Measurements from ENCODE around the gene PLXNB2. TPM values are rescaled to one million over a fixed set of nuclear protein-coding genes. Genes with fewer than 3 reads are reported as not detected.

PLXNB2 gene
- total RNA-seq, 1 experiment from 2014 or later, result 227 TPM

- Histone ChIP-seq H3K4me3 (ENCODE audit: low read depth in 2 of 2, low read length in 2 of 2) (no peak overlapping the region), H3K27me3 (ENCODE audit: control insufficient read depth, insufficient read depth, low read length) (no peaks in the 10 kb centered on the region), H3K4me1 (ENCODE audit: control insufficient read depth, insufficient read depth, low read length) (peaks cover 6% of the 10 kb centered on the region), H3K36me3 (ENCODE audit: control insufficient read depth, insufficient read depth, low read length) (0 out of 2 replicates have a peak, but pooled peaks cover 2% of the 10 kb centered on the region), H3K9me3 (ENCODE audit: control insufficient read depth, insufficient read depth, low read depth, low read length) (no peaks in the 10 kb centered on the region), H3K27ac (ENCODE audit: low read length) (no peak overlapping the region)
- TF ChIP-seq TCF7L2 (IDR thresholded peaks at IDR 0.05; ENCODE audit: low read depth, low read length) (no peak), SIN3A (IDR thresholded peaks at IDR 0.05; ENCODE audit: borderline replicate concordance, insufficient read depth, low read depth, low read length) (no peak), REST (IDR thresholded peaks at IDR 0.05; ENCODE audit: insufficient read depth in 1 of 2, low read depth in 2 of 2, low read length in 1 of 2) (no peak), POLR2AphosphoS5 (IDR thresholded peaks at IDR 0.05; ENCODE audit: low read depth, low read length) (no peak)
- TF ChIP-seq, protein P1, sequence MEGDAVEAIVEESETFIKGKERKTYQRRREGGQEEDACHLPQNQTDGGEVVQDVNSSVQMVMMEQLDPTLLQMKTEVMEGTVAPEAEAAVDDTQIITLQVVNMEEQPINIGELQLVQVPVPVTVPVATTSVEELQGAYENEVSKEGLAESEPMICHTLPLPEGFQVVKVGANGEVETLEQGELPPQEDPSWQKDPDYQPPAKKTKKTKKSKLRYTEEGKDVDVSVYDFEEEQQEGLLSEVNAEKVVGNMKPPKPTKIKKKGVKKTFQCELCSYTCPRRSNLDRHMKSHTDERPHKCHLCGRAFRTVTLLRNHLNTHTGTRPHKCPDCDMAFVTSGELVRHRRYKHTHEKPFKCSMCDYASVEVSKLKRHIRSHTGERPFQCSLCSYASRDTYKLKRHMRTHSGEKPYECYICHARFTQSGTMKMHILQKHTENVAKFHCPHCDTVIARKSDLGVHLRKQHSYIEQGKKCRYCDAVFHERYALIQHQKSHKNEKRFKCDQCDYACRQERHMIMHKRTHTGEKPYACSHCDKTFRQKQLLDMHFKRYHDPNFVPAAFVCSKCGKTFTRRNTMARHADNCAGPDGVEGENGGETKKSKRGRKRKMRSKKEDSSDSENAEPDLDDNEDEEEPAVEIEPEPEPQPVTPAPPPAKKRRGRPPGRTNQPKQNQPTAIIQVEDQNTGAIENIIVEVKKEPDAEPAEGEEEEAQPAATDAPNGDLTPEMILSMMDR (IDR thresholded peaks at IDR 0.05), result no peak
- in situ Hi-C loops (cut with HindIII; ENCODE audit: low pct_unique_long_range_greater_than_20kb, low sequenced_read_pairs) (no loop called here), intact Hi-C loops (cut with micrococcal nuclease; ENCODE audit: unreplicated experiment) (no loop called here)
- POLR2A ChIA-PET, result interaction anchor here (0.6 kb wide), 1 partner anchor 13 kb away, joined by 5 read pairs; no protein-coding TSS in a partner anchor
- DNase-seq (ENCODE audit: low read depth, low spot score), result no peak
- BruUV-seq (replicated peaks), result no TSS peak
- no peak for ATAC-seq
- CTCF ChIA-PET, result no interaction called here
Observed at GRCh38 chr22:50280022-50280707, 27.3 kb downstream of the PLXNB2 start.

DNA sequence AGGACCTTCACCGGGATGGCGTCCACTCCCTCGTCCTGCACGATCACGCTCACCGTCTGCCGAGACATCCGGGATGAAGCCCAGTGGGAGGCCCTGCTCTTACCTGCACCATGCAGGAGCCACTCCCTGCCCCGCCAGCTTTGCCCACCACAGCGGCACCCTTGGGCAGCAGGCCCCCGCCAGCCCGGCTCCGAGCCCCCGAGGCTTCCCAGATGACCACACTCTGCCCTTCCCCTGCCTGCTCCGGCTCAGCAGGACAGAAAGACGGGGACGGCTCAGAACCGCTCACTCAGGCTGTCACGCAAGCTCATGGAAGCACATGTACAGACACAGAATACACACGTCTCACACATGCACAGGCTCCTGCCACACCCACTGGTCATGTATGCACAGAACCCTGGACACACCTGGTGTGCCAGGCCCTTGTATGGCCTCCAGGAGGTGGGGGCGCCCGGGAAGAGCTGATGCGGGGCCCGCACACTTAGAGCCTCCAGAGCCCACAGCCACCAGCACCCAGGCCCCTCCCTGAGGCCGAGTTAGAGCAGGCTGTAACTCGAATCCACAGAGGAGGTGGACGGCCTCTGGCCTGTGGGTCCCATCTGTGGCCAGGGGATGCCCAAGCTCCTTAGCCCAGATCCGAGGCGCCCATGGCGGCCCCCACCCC is 28.4 kb downstream of the PLXNB2 start:
- TF ChIP-seq, protein P1 (IDR thresholded peaks at IDR 0.05), result no peak
- no peak for TF ChIP-seq TCF7L2 (IDR thresholded peaks at IDR 0.05; ENCODE audit: low read depth, low read length)
- no peak for TF ChIP-seq SIN3A (IDR thresholded peaks at IDR 0.05; ENCODE audit: borderline replicate concordance, insufficient read depth, low read depth, low read length)
- TF ChIP-seq REST (IDR thresholded peaks at IDR 0.05; ENCODE audit: insufficient read depth in 1 of 2, low read depth in 2 of 2, low read length in 1 of 2), result no peak
- in situ Hi-C loops (cut with HindIII; ENCODE audit: low pct_unique_long_range_greater_than_20kb, low sequenced_read_pairs), result no loop called here
- Histone ChIP-seq H3K9me3 (ENCODE audit: control insufficient read depth, insufficient read depth, low read depth, low read length) (no peaks in the 10 kb centered on the region), H3K4me3 (ENCODE audit: low read depth in 2 of 2, low read length in 2 of 2) (no peak overlapping the region), H3K4me1 (ENCODE audit: control insufficient read depth, insufficient read depth, low read length) (peaks cover 13% of the 10 kb centered on the region), H3K27me3 (ENCODE audit: control insufficient read depth, insufficient read depth, low read length) (no peaks in the 10 kb centered on the region), H3K36me3 (ENCODE audit: control insufficient read depth, insufficient read depth, low read length) (0 out of 2 replicates have a peak, but pooled peaks cover 2% of the 10 kb centered on the region), H3K27ac (ENCODE audit: low read length) (no peak overlapping the region)
- ATAC-seq (no peak), DNase-seq (ENCODE audit: low read depth, low spot score) (no peak)
- intact Hi-C loops (cut with micrococcal nuclease; ENCODE audit: unreplicated experiment), result no loop called here
- BruUV-seq (replicated peaks), result no TSS peak
- ChIA-PET CTCF (no interaction called here), POLR2A (no interaction called here)

All from Panc1 (cell line).